Fibroblast of peridontal ligament (primary cell): Measurements from ENCODE around the gene OR5M3.

Experiments
- DNase-seq: peaks from one replicate; pipeline ENCODE4 v3.0.0-alpha.2; 2010; ENCODE audit errors: extremely low read depth

Gene OR5M3

GRCh38 chr11:56473252-56473651 lies at the start of gene OR5M3:
Gene OR5M3, minus strand, starts transcription at chr11:56473352. Its CDS starts 2,855 bp downstream, at chr11:56470497.
- no peak for DNase-seq

GRCh38 chr11:56522008-56522407 lies 48.9 kb upstream of the OR5M3 start:
- no peak for DNase-seq

GRCh38 chr11:56513280-56513679 lies 40.1 kb upstream of the OR5M3 start:
- no peak for DNase-seq

GRCh38 chr11:56509439-56509838 lies 36.3 kb upstream of the OR5M3 start:
- DNase-seq = no peak

- DNase-seq = no peak
Observed at GRCh38 chr11:56497010-56497409, 23.9 kb upstream of the OR5M3 start.

GRCh38 chr11:56495117-56495516 lies 22.0 kb upstream of the OR5M3 start:
- DNase-seq = no peak

- no peak for DNase-seq
Observed at GRCh38 chr11:56491270-56491669, 18.1 kb upstream of the OR5M3 start, which contains the start of gene OR5M8. Gene OR5M8, minus strand, starts transcription at chr11:56491370. Its CDS starts 0 bp downstream, at chr11:56491370.

- no peak for DNase-seq
Observed at GRCh38 chr11:56486801-56487200, 13.6 kb upstream of the OR5M3 start.

GRCh38 chr11:56474729-56475235 lies 1.6 kb upstream of the OR5M3 start:
- no peak for DNase-seq

- no peak for DNase-seq
Observed at GRCh38 chr11:56457076-56457475, 16.1 kb downstream of the OR5M3 start.

- no peak for DNase-seq
Observed at GRCh38 chr11:56453521-56453920, 19.6 kb downstream of the OR5M3 start.
